B cell (primary cell): ENCODE data around the gene UBE3C. TPM values are rescaled to one million over a fixed set of nuclear protein-coding genes. Genes with fewer than 3 reads are reported as not detected.

Source experiments
- ATAC-seq: fragments of 200-7000 bp; cut with Tn5 transposase; one replicate; pipeline ENCODE4 v1.10.0; 2021; ENCODE audit warnings: low read depth, mild to moderate bottlenecking, moderate number of reproducible peaks, moderate library complexity
- CTCF ChIA-PET: fragments of 350-600 bp; sonication (Branson Sonifier 250); formaldehyde crosslinking; loops from one replicate; lab custom pipeline; 2021; ENCODE audit warnings: antibody characterized with exemption, inconsistent platforms; lab: Charles Lee
- POLR2A ChIA-PET: fragments of 350-600 bp; sonication (Branson Sonifier 250); formaldehyde crosslinking; loops from one replicate; lab custom pipeline; 2021; ENCODE audit warnings: antibody characterized with exemption; lab: Charles Lee
- DNase-seq: peaks from one replicate; pipeline ENCODE4 v3.0.0; 2013
- H2AFZ ChIP-seq: 2 replicates; pipeline ENCODE4 v1.6.1; 2012; ENCODE audit warnings: mild to moderate bottlenecking, low read depth, low read length; ENCODE audit not compliant: insufficient read depth, poor library complexity, severe bottlenecking
- H3K27ac ChIP-seq, 2 donors: 1 replicate in 1 of 2; 2 replicates in 1 of 2; pipeline ENCODE4 v1.5.1; 2012 to 2013; ENCODE audit warnings: low read length in 2 of 2, mild to moderate bottlenecking in 2 of 2, moderate library complexity in 1 of 2
- H3K27me3 ChIP-seq, 4 experiments: fragments of 200-600 bp in 1 of 4; sonication (generic) in 1 of 4; replicated peaks in 1 of 4; 1 replicate in 2 of 4; 2 replicates in 2 of 4; pipeline versions ENCODE4 v1.6.1 to v1.7.0; 2013 to 2016; ENCODE audit warnings: low read length in 3 of 4, mild to moderate bottlenecking in 2 of 4, mixed read lengths in 1 of 4, moderate library complexity in 1 of 4; ENCODE audit not compliant: insufficient read depth in 4 of 4, control insufficient read depth in 3 of 4; ENCODE audit errors: control extremely low read depth in 1 of 4
- H3K36me3 ChIP-seq, 2 experiments: replicated peaks in 1 of 2; 1 replicate in 1 of 2; 2 replicates in 1 of 2; pipeline versions ENCODE4 v1.6.1 to v1.7.1; 2013; ENCODE audit warnings: low read length in 1 of 2; ENCODE audit not compliant: insufficient read depth in 2 of 2, control insufficient read depth in 1 of 2; ENCODE audit errors: control extremely low read depth in 1 of 2, extremely low read depth in 1 of 2
- H3K4me1 ChIP-seq, 2 donors: fragments of 200-600 bp in 1 of 2; sonication (generic) in 1 of 2; 1 replicate in 1 of 2; 2 replicates in 1 of 2; pipeline versions ENCODE4 v1.5.1 to v1.6.1; 2013 to 2017; ENCODE audit warnings: low read length in 2 of 2; ENCODE audit not compliant: control insufficient read depth in 2 of 2, insufficient read depth in 2 of 2
- H3K4me2 ChIP-seq: replicated peaks from 2 replicates; pipeline ENCODE3; 2012; ENCODE audit warnings: mild to moderate bottlenecking, low read depth, low read length; ENCODE audit not compliant: poor library complexity, severe bottlenecking
- H3K4me3 ChIP-seq, 5 experiments: fragments of 200-600 bp in 1 of 5; sonication (generic) in 1 of 5; 1 replicate in 3 of 5; 2 replicates in 2 of 5; pipeline versions ENCODE4 v1.5.1 to v1.7.0; 2011 to 2016; ENCODE audit warnings: low read length in 4 of 5, mild to moderate bottlenecking in 4 of 5, low read depth in 2 of 5, control low read depth in 1 of 5, moderate library complexity in 1 of 5; ENCODE audit not compliant: insufficient read depth in 1 of 5; ENCODE audit errors: control extremely low read depth in 1 of 5, extremely low read depth in 1 of 5
- H3K79me2 ChIP-seq: fragments of 200-600 bp; sonication (generic); one replicate; pipeline ENCODE4 v1.6.0; 2016; ENCODE audit warnings: low read length; ENCODE audit not compliant: control insufficient read depth, insufficient read depth
- H3K9ac ChIP-seq: fragments of 200-600 bp; sonication (generic); 2 replicates; pipeline ENCODE4 v1.6.1; 2017; ENCODE audit warnings: mild to moderate bottlenecking, low read length, moderate library complexity
- H3K9me3 ChIP-seq, 3 donors: one replicate each; pipeline versions ENCODE4 v1.6.1 to v1.7.1; 2013; ENCODE audit warnings: low read length in 2 of 3; ENCODE audit not compliant: control insufficient read depth in 2 of 3, insufficient read depth in 1 of 3; ENCODE audit errors: control extremely low read depth in 1 of 3
- H4K20me1 ChIP-seq: 2 replicates; pipeline ENCODE4 v1.6.0; 2012; ENCODE audit warnings: mild to moderate bottlenecking, low read length; ENCODE audit not compliant: insufficient read depth, control insufficient read depth, poor library complexity, severe bottlenecking
- H3K27ac Mint-ChIP-seq: one replicate; pipeline ENCODE4 v1.8.0; 2021; ENCODE audit warnings: mixed read lengths
- H3K27me3 Mint-ChIP-seq: one replicate; pipeline ENCODE4 v1.8.0; 2021; ENCODE audit warnings: mixed read lengths
- H3K4me1 Mint-ChIP-seq: one replicate; pipeline ENCODE4 v1.8.0; 2021; ENCODE audit warnings: mixed read lengths
- H3K4me3 Mint-ChIP-seq: one replicate; pipeline ENCODE4 v1.8.0; 2021; ENCODE audit warnings: mixed read lengths
- H3K9me3 Mint-ChIP-seq: one replicate; pipeline ENCODE4 v1.8.0; 2022; ENCODE audit warnings: mixed read lengths; ENCODE audit not compliant: insufficient read depth
- EZH2 ChIP-seq: IDR thresholded peaks from 2 replicates; pipeline ENCODE4 v1.6.1; 2012; ENCODE audit warnings: borderline replicate concordance, low read depth, mild to moderate bottlenecking, moderate library complexity, low read length; ENCODE audit not compliant: insufficient read depth, poor library complexity, severe bottlenecking
- WGBS: methylation state at CpG from one replicate; pipeline ENCODE4 v1.1.5; 2013; ENCODE audit warnings: missing lambda C conversion rate; ENCODE audit not compliant: insufficient coverage; 5-methylcytosine and 5-hydroxymethylcytosine counted together
- intact Hi-C: fragments of 100-400 bp; cut with micrococcal nuclease; formaldehyde crosslinking; loops from one replicate; pipeline ENCODE4 v1.10.0; 2022
- polyA plus RNA-seq: library from polyadenylated mRNA; depleted of rRNA; stranded (reverse); fragments of >200 nt; gene quantifications from 2 replicates; pipeline ENCODE4 v1.2.3, GENCODE V29; 2012
- total RNA-seq, 2 donors: library from RNA; stranded (reverse); fragments of 120-200 nt in 1 of 2; gene quantifications; 1 replicate in 1 of 2; 2 replicates in 1 of 2; pipeline versions ENCODE4 v1.2.3 to v1.2.4, GENCODE V29; 2013 to 2022
- TF ChIP-seq, protein P1 (sequence below): fragments of 200-600 bp; IDR thresholded peaks from one replicate; pipeline ENCODE4 v1.8.0; 2022; ENCODE audit warnings: antibody characterized with exemption, mild to moderate bottlenecking

Gene UBE3C
- total and polyA plus RNA-seq, 2 donors (not counting 1 experiment from before 2014, with no cell fraction given): 17.8 to 66.5 TPM

DNA sequence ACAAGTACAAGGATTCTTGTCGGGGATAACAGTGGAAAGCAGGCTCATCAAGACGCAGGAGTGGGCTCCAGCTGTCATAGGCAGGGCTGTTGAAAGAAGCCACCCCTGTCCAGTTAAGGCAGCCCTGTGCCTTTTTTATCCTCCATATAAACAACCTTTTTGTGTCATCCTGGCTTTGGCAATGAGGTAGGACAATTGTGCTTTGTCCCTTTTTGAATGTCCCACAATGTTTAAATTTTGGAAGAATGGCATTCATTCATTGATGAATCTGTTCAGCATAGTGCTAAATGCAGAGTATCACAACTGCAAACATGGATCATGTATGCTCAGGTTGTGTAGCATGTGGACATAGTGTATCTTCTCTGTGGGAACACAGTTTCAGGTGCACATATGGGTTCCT lies 66.7 kb downstream of the UBE3C start:
- no peak overlapping the region for H3K4me3 Mint-ChIP-seq
- intact Hi-C loops: no loop called here
- ATAC-seq (no peak), DNase-seq (no peak)
- WGBS: 90% methylated on average over 2 of the region's 2 CpGs
- CTCF ChIA-PET: interaction anchor here (0.8 kb wide), 1 partner anchor 45 kb away, joined by 3 read pairs; no protein-coding TSS in a partner anchor
- Histone ChIP-seq H3K27me3 (no peaks in the 10 kb centered on the region), H3K79me2 (no peaks in the 10 kb centered on the region), H3K36me3 (peaks cover 0 to 20% of the 10 kb centered on the region in 2 experiments), H3K9me3 (no peaks in the 10 kb centered on the region), H2AFZ (no peak overlapping the region), H3K27ac (no peak overlapping the region), H4K20me1 (no peaks in the 10 kb centered on the region), H3K4me2 (no peak overlapping the region), H3K4me3 (no peak overlapping the region), H3K4me1 (no peaks in the 10 kb centered on the region), H3K9ac (no peak overlapping the region)
- no peaks in the 10 kb centered on the region for H3K27me3 Mint-ChIP-seq
- TF ChIP-seq, protein P1, sequence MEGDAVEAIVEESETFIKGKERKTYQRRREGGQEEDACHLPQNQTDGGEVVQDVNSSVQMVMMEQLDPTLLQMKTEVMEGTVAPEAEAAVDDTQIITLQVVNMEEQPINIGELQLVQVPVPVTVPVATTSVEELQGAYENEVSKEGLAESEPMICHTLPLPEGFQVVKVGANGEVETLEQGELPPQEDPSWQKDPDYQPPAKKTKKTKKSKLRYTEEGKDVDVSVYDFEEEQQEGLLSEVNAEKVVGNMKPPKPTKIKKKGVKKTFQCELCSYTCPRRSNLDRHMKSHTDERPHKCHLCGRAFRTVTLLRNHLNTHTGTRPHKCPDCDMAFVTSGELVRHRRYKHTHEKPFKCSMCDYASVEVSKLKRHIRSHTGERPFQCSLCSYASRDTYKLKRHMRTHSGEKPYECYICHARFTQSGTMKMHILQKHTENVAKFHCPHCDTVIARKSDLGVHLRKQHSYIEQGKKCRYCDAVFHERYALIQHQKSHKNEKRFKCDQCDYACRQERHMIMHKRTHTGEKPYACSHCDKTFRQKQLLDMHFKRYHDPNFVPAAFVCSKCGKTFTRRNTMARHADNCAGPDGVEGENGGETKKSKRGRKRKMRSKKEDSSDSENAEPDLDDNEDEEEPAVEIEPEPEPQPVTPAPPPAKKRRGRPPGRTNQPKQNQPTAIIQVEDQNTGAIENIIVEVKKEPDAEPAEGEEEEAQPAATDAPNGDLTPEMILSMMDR: no peak
- TF ChIP-seq EZH2: no peak
- H3K27ac Mint-ChIP-seq: no peak overlapping the region
- H3K9me3 Mint-ChIP-seq: no peaks in the 10 kb centered on the region
- POLR2A ChIA-PET: no interaction called here
- no peaks in the 10 kb centered on the region for H3K4me1 Mint-ChIP-seq

DNA sequence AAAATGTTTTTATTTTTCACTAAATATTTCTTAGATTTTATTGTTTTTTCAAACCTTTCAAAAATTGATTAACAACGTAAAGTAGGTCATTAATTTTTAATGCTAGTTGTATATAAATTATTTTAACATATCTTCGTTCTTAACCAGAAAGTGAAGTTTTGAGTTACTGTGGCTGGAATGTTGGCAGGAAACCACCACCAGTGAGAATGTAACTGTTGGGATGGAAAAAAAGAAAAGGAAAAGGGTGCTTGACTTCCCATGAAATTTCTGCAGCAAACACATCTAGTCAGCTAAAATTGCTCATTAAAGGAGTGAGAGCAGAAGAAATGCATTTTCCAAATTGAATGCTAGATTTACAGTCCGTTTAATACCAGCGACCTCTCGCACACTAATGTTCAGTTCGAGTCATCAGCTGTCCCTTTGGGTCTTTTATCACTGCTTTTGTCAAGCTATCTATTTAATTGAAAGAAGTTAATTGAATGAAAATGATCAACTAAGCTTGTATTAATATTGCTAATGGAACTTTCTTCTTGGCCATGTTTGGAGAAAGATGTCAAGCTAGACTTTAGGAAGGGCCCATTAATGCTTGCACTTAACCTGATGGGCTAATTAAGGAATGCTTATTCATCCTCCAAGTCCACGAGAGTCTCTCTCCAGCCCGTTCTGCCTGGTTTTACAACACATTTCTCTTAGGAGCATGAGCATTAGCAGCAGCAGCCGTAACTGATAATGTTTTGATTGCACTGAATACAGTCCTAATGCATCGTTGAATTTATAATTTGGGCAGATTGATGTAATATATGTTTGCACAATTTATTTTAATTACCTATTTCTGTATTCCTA lies 70.1 kb downstream of the UBE3C start:
- TF ChIP-seq EZH2: no peak
- TF ChIP-seq, protein P1: no peak

More for the DNA sequence above, 70.1 kb downstream of the UBE3C start:
- H3K79me2 ChIP-seq: no peaks in the 10 kb centered on the region
- intact Hi-C loops: no loop called here
- H4K20me1 ChIP-seq: no peaks in the 10 kb centered on the region
- no peak overlapping the region for H3K27ac ChIP-seq
- Mint-ChIP-seq H3K27ac (no peak overlapping the region), H3K27me3 (no peaks in the 10 kb centered on the region), H3K4me1 (no peaks in the 10 kb centered on the region), H3K4me3 (no peak overlapping the region), H3K9me3 (no peaks in the 10 kb centered on the region)
- 100% methylated on average over 1 of the region's 10 CpGs for WGBS
- no peaks in the 10 kb centered on the region for H3K9me3 ChIP-seq
- no peak overlapping the region for H3K9ac ChIP-seq
- no peak overlapping the region for H2AFZ ChIP-seq
- H3K4me1 ChIP-seq: no peaks in the 10 kb centered on the region
- ATAC-seq: no peak
- ChIA-PET POLR2A (no interaction called here), CTCF (no interaction called here)
- H3K36me3 ChIP-seq: peaks cover 0 to 30% of the 10 kb centered on the region in 2 experiments
- H3K27me3 ChIP-seq: no peaks in the 10 kb centered on the region
- no peak overlapping the region for H3K4me2 ChIP-seq
- no peak for DNase-seq
- no peak overlapping the region for H3K4me3 ChIP-seq
